DMS114 treated with DMSO at 0.1 percent for 48 hours (cell line): ENCODE data around the gene CELSR1.

Source experiments
- DNase-seq: peaks from one replicate; lab custom pipeline; 2025; ENCODE audit not compliant: unreplicated experiment; lab: John Stamatoyannopoulos, UW

CELSR1 gene

DNA sequence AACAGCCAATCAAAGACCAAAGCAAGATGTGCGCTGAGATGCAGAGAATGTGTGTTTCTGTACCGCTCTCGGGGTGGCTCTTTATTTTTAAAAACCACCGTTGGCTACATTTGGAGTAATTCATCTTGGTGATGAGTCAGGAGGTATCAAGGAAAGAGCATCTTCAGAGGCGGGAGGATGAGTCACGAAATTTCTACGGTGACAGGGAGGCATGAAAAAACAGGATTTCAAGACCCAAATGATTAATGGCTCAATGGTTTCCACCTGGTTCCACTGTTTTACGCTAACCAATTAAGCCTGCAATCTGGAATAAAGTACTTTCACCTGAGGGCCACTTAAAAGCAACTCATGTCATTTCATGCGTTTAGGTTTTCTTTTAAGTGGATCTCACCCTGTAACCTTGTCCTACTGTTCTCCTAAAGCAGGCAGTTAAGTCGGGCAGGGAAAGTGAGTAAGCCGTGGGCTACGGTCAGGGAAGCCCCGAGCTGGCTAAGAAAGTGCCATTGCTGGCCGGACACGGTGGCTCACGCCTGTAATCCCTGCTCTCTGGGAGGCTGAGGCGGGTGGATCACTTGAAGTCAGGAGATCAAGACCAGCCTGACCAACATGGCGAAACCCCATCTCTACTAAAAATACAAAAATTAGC is 74.6 kb downstream of the CELSR1 start:
- no peak for DNase-seq

- no peak for DNase-seq
Measured at GRCh38 chr22:46461566-46462180, 75.7 kb downstream of the CELSR1 start.

- no peak for DNase-seq
Measured at GRCh38 chr22:46460857-46461256, 76.6 kb downstream of the CELSR1 start.

DNA sequence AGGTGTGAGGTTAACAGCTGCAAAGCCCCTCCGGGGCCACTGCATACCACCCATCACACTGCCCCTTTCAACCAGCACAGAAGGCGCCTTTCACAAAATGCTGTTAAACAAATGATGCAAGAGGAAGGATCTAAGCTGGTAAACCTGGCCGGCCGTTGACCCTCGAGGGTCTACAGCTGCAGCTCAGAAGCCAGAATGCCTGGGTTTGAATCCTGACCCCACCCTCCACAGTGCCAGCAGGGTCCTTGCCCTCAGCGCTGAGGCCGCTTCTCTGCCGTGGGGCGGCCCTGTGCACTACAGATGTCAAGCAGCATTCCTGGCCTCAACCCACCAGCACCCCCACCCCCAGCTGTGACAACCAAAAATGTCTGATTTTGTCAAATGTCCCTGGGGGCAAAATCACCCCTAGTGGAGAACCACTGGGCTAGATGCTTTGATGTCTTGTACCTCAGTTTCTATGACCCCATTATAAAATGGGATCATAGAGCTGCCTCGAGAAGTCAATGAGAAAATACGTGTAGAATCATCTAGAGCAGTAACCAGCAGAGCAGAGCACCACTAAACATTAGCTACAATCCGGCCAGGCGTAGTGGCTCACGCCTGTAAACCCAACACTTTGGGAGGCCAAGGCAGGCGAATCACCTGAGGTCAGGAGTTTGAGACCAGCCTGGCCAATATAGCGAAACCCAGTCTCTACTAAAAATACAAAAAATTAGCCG is 77.9 kb downstream of the CELSR1 start:
- no peak for DNase-seq

- DNase-seq: no peak
Measured at GRCh38 chr22:46458525-46458924, 78.9 kb downstream of the CELSR1 start.

DNA sequence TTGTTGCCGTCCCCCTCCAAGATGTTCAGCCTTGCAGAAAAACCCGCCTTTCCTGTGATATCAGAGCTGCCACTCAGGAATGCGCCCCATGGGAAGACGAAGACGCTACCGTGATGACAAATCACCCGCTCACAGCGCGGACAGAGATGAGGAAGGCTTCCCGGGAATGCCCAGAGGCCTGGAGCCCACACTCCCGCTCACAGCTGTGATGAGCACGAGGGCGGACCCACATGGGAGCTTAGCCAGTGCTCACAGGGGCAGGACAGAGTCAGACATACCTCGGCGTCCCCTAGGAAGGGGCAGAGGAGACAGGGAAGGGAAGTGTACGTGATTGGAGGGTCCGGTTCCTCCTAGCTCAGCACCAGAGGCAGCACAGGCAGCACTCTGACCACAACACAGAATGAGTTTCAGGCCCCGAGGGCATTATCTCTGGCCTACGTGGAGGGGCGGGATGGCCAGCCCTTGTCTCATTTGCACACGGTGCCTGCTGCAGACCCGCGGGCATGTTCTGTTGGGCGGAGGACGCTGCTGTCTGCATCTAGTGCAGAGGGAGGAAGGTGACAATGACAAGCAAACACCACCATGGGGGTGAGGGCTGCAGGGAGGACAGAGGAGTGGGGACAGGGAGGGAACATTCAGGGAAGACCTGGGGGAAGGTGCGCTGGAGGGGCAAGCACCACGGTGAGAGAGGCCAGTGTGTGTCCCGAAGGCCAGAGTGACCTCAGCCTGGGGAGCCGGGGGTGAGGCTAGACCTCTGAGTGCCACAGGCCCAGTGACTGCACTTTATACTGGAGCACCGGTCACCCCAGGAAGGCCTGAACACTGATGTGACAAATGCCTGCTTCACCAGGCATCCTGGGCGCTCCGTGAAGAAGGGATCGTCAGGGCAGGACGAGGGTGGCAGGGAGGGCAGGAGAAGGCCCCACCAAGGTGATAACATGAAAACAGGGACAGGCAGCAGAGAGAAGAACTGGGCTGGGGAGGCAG is 79.6 kb downstream of the CELSR1 start:
- DNase-seq: no peak

DNA sequence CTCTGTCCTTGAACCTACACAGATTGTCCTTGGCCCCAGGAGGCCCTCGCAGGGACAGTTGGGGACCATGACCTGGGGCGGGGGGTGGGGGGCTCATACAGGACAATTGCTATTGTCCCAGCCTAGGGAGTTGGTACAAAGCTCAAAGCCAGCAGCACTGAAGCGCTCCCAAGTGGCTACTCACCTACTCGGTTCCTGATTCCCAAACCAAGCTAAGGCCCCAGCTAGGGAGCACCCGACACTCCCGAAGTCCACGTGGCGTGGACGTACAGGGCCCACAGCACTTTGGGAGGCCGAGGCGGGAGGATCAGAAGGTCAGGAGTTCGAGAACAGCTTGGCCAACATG is 80.6 kb downstream of the CELSR1 start:
- no peak for DNase-seq

- DNase-seq: no peak
Measured at GRCh38 chr22:46455446-46455845, 82.0 kb downstream of the CELSR1 start.

- no peak for DNase-seq
Measured at GRCh38 chr22:46454504-46455269, 82.7 kb downstream of the CELSR1 start.

GRCh38 chr22:46453829-46454503 is 83.5 kb downstream of the CELSR1 start:
- DNase-seq: no peak

- DNase-seq: no peak
Measured at GRCh38 chr22:46453006-46453828, 84.2 kb downstream of the CELSR1 start.

- no peak for DNase-seq
Measured at GRCh38 chr22:46452195-46453005, 85.0 kb downstream of the CELSR1 start.

DNA sequence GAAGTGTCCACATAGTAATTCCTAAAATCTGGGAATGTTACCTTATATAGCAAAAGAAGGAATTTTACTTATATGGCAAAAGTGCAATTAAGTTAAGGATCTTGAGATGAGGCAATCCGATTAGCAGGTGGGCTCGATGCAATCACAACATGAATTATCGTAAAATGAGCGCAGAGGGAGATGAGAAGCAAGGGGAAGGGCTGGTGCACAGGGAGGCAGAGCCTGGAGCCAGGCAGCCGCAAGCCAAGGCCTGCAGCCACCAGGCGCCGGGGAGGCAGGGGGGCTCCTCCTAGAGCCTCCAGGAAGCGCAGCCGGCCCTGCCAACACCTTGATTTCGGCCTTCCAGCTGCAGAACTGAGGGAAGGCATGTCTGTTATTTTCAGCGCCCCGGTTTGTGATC is 85.7 kb downstream of the CELSR1 start:
- no peak for DNase-seq

DNA sequence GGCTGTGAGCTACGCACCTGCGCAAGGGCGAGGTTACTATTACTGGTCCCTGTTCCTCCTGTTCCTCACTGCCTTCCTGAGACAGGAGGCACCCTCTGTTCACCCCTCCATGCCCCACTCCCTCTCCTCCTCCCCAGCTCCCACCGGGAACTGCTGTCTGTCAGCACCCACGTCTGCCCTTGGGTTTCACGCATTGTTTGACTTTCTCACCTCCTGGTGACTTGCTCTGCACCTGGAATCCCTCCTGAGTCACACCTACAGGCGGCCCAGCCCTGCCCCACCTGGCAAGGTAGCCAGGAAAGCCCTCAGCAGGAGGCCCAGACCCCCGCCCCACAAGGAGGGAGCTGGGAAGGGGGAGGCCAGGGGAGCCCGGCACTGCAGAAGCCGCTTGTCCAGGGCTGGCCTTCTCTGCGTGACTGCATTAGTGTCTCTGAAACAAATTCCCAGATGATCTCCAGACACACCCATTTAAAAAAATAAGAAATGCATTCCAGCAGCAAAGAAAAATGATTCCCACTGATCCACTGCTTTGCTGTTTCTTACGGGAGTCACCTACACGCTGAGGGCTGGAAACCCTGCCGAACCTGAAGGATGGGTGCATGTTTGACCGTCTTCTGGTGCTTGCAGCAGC is 86.4 kb downstream of the CELSR1 start:
- no peak for DNase-seq

DNA sequence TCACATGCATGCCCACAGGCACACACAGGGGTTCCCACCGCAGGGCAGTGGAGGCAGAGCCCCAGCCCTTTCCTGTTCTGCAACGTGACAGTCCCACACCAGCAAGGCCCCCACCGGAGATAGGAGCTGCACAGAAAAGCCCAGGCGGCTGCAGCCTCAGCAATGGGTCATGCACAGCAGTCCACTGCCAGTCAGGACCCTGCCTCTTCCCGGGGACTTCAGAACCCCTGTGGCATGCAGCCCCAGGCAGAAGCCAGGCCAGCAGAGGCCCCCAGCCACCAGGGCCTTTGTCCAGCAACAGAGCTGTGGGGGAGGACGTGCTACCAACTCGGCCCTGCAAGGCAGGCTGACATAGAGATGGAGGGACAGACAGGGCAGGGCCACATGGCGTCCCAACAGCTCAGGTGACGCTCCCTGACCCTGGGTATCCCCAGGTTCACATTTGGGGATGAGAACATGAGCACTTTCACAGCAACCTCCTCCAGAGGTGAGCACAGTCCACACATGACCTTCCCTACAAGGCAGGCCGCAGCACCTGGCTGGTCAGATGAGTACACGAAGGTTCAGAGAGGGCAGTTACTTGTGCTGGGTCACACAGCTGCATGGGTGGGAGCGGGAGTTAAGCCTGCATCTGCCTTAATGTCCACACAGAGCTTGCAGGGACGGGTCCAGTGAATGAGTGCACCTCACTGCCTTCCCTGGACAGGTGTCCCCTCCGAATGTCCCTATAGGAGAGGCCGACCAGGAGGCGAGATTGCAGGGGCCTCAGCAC is 87.3 kb downstream of the CELSR1 start:
- DNase-seq: no peak

DNA sequence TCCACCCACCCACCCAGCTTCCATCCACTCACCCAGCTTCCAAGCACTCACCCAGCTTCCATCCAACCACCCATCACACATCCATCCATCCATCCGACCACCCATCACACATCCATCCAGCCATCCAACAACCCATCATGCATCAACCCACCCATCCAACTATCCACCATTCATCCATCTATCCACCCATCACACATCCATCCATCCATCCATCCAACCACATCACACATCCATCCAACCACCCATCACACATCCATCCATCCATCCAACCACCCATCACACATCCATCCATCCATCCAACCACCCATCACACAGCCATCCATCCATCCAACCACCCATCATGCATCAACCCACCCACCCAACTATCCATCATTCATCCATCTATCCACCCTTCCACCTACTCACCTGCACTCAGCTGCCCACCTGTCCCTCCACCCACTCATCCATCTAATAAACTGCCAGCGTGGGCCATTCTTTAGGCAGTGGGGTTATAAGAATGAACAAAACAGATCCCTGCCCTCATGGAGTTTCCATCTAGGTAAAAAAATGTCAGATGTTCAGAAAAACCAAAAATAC is 88.2 kb downstream of the CELSR1 start:
- DNase-seq: no peak

GRCh38 chr22:46448333-46448732 is 89.1 kb downstream of the CELSR1 start:
- no peak for DNase-seq
